Lung (tissue), 12 donors: ENCODE data around the gene SCARB1. TPM values are rescaled to one million over a fixed set of nuclear protein-coding genes. Genes with fewer than 3 reads are reported as not detected.

Experiments
- ATAC-seq: fragments of 200-7000 bp; cut with Tn5 transposase; one replicate; pipeline ENCODE4 v1.9.1; 2020; ENCODE audit warnings: moderate number of reproducible peaks; ENCODE audit not compliant: insufficient read depth, low FRiP score
- DNase-seq, 3 donors: peaks; one replicate each; pipeline ENCODE4 v3.0.0-alpha.2; 2013 to 2017
- H3K27ac ChIP-seq, 2 donors: one replicate each; pipeline ENCODE4 v1.5.1; 2013; ENCODE audit warnings: mild to moderate bottlenecking in 2 of 2, moderate library complexity in 2 of 2, control low read depth in 1 of 2, inconsistent platforms in 1 of 2, low read depth in 1 of 2, low read length in 1 of 2
- H3K27me3 ChIP-seq, 3 donors: one replicate each; pipeline ENCODE4 v1.5.1; 2013; ENCODE audit warnings: low read length in 2 of 3; ENCODE audit not compliant: control insufficient read depth in 3 of 3, insufficient read depth in 3 of 3
- H3K36me3 ChIP-seq, 4 donors: one replicate each; pipeline ENCODE4 v1.5.1; 2013; ENCODE audit warnings: low read length in 4 of 4, mild to moderate bottlenecking in 1 of 4, moderate library complexity in 1 of 4; ENCODE audit not compliant: control insufficient read depth in 4 of 4, insufficient read depth in 4 of 4
- H3K4me1 ChIP-seq, 5 donors: one replicate each; pipeline ENCODE4 v1.5.1; 2013; ENCODE audit warnings: low read length in 5 of 5, mild to moderate bottlenecking in 2 of 5, moderate library complexity in 1 of 5; ENCODE audit not compliant: control insufficient read depth in 5 of 5, insufficient read depth in 5 of 5
- H3K4me3 ChIP-seq: one replicate; pipeline ENCODE4 v1.5.1; 2013; ENCODE audit warnings: mild to moderate bottlenecking, control low read depth, moderate library complexity
- H3K9ac ChIP-seq, 2 donors: one replicate each; pipeline ENCODE4 v1.5.1; 2013; ENCODE audit warnings: low read length in 2 of 2, control low read depth in 1 of 2; ENCODE audit not compliant: insufficient read depth in 1 of 2
- H3K9me3 ChIP-seq, 4 donors: one replicate each; pipeline ENCODE4 v1.5.1; 2013; ENCODE audit warnings: low read length in 3 of 4, mild to moderate bottlenecking in 1 of 4, moderate library complexity in 1 of 4; ENCODE audit not compliant: control insufficient read depth in 4 of 4, insufficient read depth in 3 of 4
- WGBS, 2 donors: extraction: QIAGEN DNeasy Blood & Tissue Kit; methylation state at CpG; one replicate each; pipeline ENCODE4 v1.1.7; 2013; 5-methylcytosine and 5-hydroxymethylcytosine counted together
- polyA plus RNA-seq, 2 donors: library from polyadenylated mRNA; stranded (reverse); fragments of 200-250 nt; gene quantifications; one replicate each; pipeline ENCODE4 v1.2.1, GENCODE V29; 2013
- total RNA-seq, 2 donors: library from RNA; depleted of rRNA in 1 of 2; stranded (reverse); fragments of >200 nt in 1 of 2; gene quantifications; one replicate each; pipeline ENCODE4 v1.2.1, GENCODE V29; 2014 to 2021
- TF ChIP-seq, protein P1 (sequence below): IDR thresholded peaks from 2 replicates; pipeline ENCODE4 v1.5.1; 2012; ENCODE audit warnings: mild to moderate bottlenecking; ENCODE audit errors: control extremely low read depth, extremely low read depth
- donor health status: control.
- donor health status: control.
- donor health status: Bipolar disorder and iron deficiency.
- donor health status: healthy.
- donor health status: DM: yes; HTN: yes; CAD: no.

SCARB1 gene
- total and polyA plus RNA-seq, 4 donors = 11.9 to 31.3 (median 28.8) TPM

DNA sequence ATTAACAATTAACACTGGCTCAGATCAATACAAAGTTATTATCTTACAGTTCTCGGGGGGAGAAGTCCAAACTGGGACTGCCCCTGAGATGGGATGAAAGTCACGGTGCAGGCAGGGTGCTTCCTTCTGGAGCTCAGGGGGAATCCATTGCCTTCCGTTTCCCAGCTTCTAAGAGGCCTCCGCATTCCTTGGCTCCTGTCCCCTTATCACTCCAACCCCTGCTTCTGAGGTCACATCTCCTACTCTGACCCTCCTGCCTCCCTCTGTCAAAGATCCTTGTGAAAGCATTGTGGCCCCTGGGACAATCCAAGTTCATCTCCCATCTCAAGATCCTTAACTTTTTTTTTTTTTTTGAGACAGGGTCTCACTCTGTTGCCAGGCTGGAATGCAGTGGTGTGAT is 30.8 kb downstream of the SCARB1 start:
- Histone ChIP-seq H3K4me1 (peaks cover 0 to 18% (median 5%) of the 10 kb centered on the region in 5 donors), H3K9ac (no peak overlapping the region), H3K36me3 (no peaks in the 10 kb centered on the region), H3K9me3 (no peaks in the 10 kb centered on the region), H3K4me3 (no peak overlapping the region), H3K27ac (no peak overlapping the region), H3K27me3 (no peaks in the 10 kb centered on the region)
- WGBS, 2 donors = 76 to 88% methylated on average over 4 of the region's 4 CpGs
- DNase-seq (no peak), ATAC-seq (no peak)
- TF ChIP-seq, protein P1, sequence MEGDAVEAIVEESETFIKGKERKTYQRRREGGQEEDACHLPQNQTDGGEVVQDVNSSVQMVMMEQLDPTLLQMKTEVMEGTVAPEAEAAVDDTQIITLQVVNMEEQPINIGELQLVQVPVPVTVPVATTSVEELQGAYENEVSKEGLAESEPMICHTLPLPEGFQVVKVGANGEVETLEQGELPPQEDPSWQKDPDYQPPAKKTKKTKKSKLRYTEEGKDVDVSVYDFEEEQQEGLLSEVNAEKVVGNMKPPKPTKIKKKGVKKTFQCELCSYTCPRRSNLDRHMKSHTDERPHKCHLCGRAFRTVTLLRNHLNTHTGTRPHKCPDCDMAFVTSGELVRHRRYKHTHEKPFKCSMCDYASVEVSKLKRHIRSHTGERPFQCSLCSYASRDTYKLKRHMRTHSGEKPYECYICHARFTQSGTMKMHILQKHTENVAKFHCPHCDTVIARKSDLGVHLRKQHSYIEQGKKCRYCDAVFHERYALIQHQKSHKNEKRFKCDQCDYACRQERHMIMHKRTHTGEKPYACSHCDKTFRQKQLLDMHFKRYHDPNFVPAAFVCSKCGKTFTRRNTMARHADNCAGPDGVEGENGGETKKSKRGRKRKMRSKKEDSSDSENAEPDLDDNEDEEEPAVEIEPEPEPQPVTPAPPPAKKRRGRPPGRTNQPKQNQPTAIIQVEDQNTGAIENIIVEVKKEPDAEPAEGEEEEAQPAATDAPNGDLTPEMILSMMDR = no peak

DNA sequence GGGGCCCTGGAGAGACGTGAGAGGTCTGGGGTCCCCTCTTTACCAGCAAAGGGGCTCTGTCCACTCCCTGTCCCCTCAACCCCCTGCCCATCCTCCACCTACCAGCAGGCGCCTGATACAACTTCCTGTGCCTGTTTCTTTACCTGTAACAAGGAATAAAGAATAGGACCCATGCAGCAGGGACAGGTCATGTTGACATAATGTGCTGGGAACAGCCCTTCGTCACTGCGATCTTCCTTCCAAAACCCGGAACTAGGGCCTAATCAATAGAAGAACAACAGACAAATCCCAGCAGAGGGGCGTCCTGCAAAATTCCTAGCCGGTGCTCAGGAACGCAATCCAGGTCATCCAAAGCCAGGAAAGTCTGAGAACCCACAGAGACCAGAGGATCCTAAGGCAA is 32.1 kb downstream of the SCARB1 start:
- TF ChIP-seq, protein P1 = no peak
- no peaks in the 10 kb centered on the region for H3K9me3 ChIP-seq
- no peak overlapping the region for H3K9ac ChIP-seq
- no peaks in the 10 kb centered on the region for H3K27me3 ChIP-seq
- 95 to 97% methylated on average over 8 of the region's 8 CpGs for WGBS, 2 donors
- ATAC-seq = no peak
- no peak overlapping the region for H3K27ac ChIP-seq
- DNase-seq = no peak
- no peak overlapping the region for H3K4me3 ChIP-seq
- no peaks in the 10 kb centered on the region for H3K36me3 ChIP-seq
- peaks cover 0 to 17% (median 5%) of the 10 kb centered on the region in 5 donors for H3K4me1 ChIP-seq

DNA sequence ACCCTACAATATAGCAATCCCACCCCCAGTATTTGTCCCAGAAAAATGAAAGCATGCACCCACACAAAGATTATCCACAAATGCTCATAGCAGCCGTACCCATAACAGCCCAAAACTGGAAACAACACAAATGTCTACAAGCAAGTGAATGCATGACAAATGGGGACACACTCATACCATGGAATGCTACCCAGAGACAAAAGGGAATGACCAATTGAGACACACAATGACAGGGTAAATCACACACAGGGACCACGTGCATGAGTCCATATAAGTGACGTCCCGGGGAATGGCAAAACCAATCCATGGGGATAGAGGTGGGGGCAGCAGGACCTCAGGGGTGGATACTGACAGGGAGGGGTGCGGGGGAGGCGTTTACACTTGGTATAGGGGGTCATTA is 33.4 kb downstream of the SCARB1 start:
- H3K4me1 ChIP-seq = peaks cover 0 to 12% (median 5%) of the 10 kb centered on the region in 5 donors
- H3K9ac ChIP-seq = no peak overlapping the region
- no peaks in the 10 kb centered on the region for H3K27me3 ChIP-seq
- 99 to 100% methylated on average over 6 of the region's 6 CpGs for WGBS, 2 donors
- ATAC-seq (no peak), DNase-seq (no peak)
- no peaks in the 10 kb centered on the region for H3K36me3 ChIP-seq
- no peak overlapping the region for H3K27ac ChIP-seq
- TF ChIP-seq, protein P1 = no peak
- H3K4me3 ChIP-seq = no peak overlapping the region
- no peaks in the 10 kb centered on the region for H3K9me3 ChIP-seq

DNA sequence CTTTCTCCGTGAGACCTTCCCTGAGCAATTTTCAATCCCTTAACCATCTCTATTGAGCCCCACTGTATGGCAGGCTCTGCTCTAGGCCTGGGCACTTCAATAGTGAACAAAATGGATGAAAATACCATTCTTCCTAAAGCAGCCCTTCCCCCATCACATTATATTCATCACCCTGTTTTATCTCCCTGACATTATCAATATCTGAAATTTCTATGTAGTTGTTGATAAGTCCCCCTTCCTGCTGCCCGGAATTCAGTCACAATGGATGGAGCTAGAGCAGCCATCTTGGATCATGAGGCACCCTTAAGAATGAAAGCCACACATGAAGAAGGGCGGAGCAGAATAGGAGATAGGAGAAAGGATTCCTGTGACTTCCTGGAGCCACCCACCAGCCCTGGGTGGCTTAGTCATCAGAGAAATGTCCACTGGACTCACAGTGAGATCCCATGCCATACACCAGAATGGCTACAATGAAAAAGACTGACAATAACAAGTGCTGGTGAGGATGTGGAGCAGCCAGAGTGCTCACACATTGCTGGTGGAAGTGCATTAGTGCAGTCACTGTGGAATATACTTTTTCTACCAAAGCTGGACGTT is 33.9 kb downstream of the SCARB1 start:
- Histone ChIP-seq H3K36me3 (no peaks in the 10 kb centered on the region), H3K27me3 (no peaks in the 10 kb centered on the region), H3K9me3 (no peaks in the 10 kb centered on the region), H3K4me3 (no peak overlapping the region), H3K4me1 (peaks cover 0 to 12% (median 5%) of the 10 kb centered on the region in 5 donors), H3K9ac (no peak overlapping the region), H3K27ac (no peak overlapping the region)
- DNase-seq (no peak), ATAC-seq (no peak)
- 95 to 96% methylated on average over 4 of the region's 4 CpGs for WGBS, 2 donors
- TF ChIP-seq, protein P1 = no peak
